ENCODE measurements around the gene PAPSS2.
"Not testable (repeated sequence)": the region's sequence is repeated elsewhere in the genome, so short reads cannot be mapped to it uniquely, and the experiment has no call there.

PAPSS2 gene

DNA sequence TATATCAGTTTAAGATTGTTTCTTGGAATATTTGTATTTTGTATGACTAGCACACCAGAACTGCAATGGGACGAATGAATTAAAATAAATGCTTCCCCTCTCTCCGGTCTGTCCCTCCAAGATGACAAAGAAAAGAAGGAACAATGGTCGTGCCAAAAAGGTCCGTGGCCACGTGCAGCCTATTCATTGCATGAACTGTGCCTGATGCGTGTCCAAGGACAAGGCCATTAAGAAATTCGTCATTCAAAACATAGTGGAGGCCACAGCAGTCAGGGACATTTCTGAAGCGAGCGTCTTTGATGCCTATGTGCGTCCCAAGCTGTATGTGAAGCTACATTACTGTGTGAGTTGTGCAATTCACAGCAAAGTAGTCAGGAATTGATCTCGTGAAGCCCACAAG is 17.2 kb upstream of the PAPSS2 start:
- TF ChIP-seq, protein P1, sequence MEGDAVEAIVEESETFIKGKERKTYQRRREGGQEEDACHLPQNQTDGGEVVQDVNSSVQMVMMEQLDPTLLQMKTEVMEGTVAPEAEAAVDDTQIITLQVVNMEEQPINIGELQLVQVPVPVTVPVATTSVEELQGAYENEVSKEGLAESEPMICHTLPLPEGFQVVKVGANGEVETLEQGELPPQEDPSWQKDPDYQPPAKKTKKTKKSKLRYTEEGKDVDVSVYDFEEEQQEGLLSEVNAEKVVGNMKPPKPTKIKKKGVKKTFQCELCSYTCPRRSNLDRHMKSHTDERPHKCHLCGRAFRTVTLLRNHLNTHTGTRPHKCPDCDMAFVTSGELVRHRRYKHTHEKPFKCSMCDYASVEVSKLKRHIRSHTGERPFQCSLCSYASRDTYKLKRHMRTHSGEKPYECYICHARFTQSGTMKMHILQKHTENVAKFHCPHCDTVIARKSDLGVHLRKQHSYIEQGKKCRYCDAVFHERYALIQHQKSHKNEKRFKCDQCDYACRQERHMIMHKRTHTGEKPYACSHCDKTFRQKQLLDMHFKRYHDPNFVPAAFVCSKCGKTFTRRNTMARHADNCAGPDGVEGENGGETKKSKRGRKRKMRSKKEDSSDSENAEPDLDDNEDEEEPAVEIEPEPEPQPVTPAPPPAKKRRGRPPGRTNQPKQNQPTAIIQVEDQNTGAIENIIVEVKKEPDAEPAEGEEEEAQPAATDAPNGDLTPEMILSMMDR (IDR thresholded peaks at IDR 0.05; ENCODE audit: low read depth, low read length, missing control alignments) = no peak
- DNase-seq (ENCODE audit: extremely low read depth, low read depth) = no peak
- no peak overlapping the region for H3K4me3 ChIP-seq (replicated peaks; ENCODE audit: low read depth, low read length)

- H3K4me3 ChIP-seq (replicated peaks; ENCODE audit: low read depth, low read length) = no peak overlapping the region
- DNase-seq (ENCODE audit: extremely low read depth, low read depth) = no peak
- TF ChIP-seq, protein P1 (IDR thresholded peaks at IDR 0.05; ENCODE audit: low read depth, low read length, missing control alignments) = no peak
These were observed 16.7 kb upstream of the PAPSS2 start for GRCh38 chr10:87642988-87643387.

DNA sequence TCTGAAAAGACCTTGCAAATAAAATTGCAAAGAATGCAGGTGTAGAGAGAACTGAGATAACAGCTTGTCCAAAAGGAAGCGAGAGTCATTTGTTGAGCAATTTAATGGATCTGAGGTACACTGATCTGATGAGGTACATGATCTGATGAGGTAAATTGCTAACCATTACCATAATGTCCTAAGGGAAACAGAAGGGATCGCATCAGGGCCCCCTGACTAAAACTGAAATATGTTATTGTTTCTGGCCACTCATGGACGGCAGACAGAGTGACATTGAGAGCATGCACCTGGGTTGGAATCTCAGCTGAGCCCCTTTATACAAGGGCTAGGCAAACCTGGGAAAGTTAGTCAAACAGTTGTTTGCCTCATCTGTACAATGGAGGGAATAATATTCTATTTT is 15.8 kb upstream of the PAPSS2 start:
- TF ChIP-seq, protein P1 (IDR thresholded peaks at IDR 0.05; ENCODE audit: low read depth, low read length, missing control alignments) = no peak
- no peak for DNase-seq (ENCODE audit: extremely low read depth, low read depth)

DNA sequence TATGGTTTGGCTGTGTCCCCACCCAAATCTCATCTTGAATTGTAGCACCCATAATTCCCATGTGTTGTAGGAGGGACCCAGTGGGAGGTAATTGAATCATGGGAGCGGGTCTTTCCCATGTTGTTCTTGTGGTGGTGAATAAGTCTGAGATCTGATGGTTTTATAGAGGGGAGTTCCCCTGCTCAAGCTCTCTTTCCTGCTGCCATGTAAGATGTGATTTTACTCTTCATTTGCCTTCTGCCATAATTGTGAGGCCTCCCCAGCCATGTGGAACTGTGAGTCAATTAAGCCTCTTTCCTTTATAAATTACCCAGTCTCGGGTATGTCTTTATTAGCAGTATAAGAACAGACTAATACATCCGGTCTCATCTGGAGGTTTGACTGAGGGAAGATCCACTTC is 15.2 kb upstream of the PAPSS2 start:
- H3K4me3 ChIP-seq (replicated peaks; ENCODE audit: low read depth, low read length); DNase-seq (ENCODE audit: extremely low read depth, low read depth): not testable (repeated sequence)

More for the DNA sequence above, 15.8 kb upstream of the PAPSS2 start:
- H3K4me3 ChIP-seq (replicated peaks; ENCODE audit: low read depth, low read length) = no peak overlapping the region

- DNase-seq (ENCODE audit: extremely low read depth, low read depth) = no peak
- no peak overlapping the region for H3K4me3 ChIP-seq (replicated peaks; ENCODE audit: low read depth, low read length)
- TF ChIP-seq, protein P1 (IDR thresholded peaks at IDR 0.05; ENCODE audit: low read depth, low read length, missing control alignments) = no peak
These were observed 13.3 kb upstream of the PAPSS2 start for GRCh38 chr10:87646192-87646909.

DNA sequence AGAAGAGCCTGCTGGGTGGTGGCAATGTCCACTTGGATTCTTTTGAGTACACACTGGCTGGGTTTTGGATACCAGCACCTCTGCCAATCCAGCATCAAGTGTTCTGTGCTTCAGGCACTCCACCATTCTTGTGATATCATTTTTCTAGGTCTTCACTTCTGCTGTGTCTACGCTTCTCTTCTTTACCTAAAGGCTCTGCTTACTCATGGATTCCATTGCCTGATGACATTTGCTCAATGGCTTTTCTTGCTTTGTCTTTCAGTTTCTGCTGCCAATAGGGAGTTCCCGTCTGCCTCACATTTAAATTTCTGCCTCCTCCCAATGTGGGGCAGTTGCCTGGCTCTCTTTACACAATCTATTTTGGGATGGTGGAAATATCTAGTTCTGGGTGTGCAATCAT is 12.7 kb upstream of the PAPSS2 start:
- H3K4me3 ChIP-seq (replicated peaks; ENCODE audit: low read depth, low read length) = no peak overlapping the region
- no peak for DNase-seq (ENCODE audit: extremely low read depth, low read depth)
- TF ChIP-seq, protein P1 (IDR thresholded peaks at IDR 0.05; ENCODE audit: low read depth, low read length, missing control alignments) = no peak

DNA sequence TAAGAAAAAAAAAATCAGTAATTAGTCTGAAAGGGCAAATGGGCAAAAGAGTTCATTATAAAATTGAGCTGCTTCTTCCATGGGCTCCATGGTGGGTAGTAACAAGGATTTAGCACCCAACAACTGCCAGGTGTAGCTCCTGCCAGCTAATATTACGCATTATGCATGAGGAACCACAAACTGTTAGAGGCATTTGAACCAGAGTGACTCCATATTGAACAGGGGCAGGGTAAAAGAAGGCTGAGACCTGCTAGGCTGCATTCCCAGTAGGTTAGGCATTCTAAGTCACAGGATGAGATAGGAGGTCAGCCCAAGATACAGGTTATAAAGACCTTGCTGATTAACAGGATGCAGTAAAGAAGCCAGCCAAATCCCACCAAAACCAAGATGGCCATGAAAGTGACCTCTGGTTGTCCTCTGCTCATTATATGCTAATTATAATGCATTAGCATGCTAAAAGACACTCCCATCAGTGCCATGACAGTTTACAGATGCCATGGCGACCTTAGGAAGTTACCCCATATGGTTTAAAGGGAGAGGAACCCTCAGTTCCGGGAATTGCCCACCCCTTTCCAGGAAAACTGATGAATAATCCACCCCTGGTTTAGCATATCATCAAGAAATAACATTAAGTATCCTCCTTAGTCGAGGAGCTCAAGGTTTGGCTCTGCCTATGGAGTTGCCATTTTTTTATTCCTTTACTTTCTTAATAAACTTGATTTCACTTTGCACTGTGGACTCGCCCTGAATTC is 8.7 kb upstream of the PAPSS2 start:
- H3K4me3 ChIP-seq (replicated peaks; ENCODE audit: low read depth, low read length) = no peak overlapping the region
- TF ChIP-seq, protein P1 (IDR thresholded peaks at IDR 0.05; ENCODE audit: low read depth, low read length, missing control alignments) = no peak
- DNase-seq (ENCODE audit: extremely low read depth, low read depth) = no peak

Data from HFF-Myc (cell line).